Body of pancreas (tissue), 4 donors: Measurements from ENCODE around the gene GLIPR1L2.

Experiments used
- POLR2A ChIP-seq, 3 donors: fragments of 450-650 bp; IDR thresholded peaks; one replicate each; pipeline ENCODE4 v1.6.1; 2016; ENCODE audit warnings: antibody characterized with exemption in 3 of 3, mild to moderate bottlenecking in 2 of 3
- TF ChIP-seq, protein P1 (sequence below), 7 experiments: fragments of 450-650 bp in 4 of 7; fragments of 200-600 bp in 3 of 7; sonication (generic) in 3 of 7; IDR thresholded peaks; one replicate each; pipeline ENCODE4 v1.5.1; 2016 to 2019; ENCODE audit warnings: antibody characterized with exemption in 7 of 7

DNA sequence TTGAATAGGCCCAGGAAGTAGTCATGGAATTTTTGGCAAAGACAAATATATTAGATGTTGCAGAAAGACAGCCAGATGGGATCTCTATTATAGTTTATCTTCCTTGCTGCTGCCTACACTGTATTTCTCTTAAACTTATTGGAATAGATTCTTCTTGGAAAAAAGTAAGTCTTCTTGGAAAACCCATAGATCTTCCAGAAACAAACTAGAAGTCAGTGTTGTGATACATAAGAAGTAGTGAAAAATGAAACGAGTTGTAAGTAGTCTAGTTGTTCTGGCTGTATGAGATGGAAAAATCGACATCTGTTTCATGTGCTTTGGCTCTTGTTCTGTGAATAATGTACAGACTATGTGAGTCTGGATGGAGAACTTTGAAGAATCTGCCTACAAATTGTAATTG, 29.0 kb downstream of the GLIPR1L2 start:
- TF ChIP-seq, protein P1, sequence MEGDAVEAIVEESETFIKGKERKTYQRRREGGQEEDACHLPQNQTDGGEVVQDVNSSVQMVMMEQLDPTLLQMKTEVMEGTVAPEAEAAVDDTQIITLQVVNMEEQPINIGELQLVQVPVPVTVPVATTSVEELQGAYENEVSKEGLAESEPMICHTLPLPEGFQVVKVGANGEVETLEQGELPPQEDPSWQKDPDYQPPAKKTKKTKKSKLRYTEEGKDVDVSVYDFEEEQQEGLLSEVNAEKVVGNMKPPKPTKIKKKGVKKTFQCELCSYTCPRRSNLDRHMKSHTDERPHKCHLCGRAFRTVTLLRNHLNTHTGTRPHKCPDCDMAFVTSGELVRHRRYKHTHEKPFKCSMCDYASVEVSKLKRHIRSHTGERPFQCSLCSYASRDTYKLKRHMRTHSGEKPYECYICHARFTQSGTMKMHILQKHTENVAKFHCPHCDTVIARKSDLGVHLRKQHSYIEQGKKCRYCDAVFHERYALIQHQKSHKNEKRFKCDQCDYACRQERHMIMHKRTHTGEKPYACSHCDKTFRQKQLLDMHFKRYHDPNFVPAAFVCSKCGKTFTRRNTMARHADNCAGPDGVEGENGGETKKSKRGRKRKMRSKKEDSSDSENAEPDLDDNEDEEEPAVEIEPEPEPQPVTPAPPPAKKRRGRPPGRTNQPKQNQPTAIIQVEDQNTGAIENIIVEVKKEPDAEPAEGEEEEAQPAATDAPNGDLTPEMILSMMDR (IDR thresholded peaks at IDR 0.05): no peak
- no peak for TF ChIP-seq POLR2A (IDR thresholded peaks at IDR 0.05)
